OCI-LY3 (cell line): ENCODE results near the gene AUTS2.

Source experiments
- CTCF ChIP-seq: fragments of 200-600, 300-600 bp; sonication (generic); IDR thresholded peaks from 2 replicates; pipeline ENCODE4 v1.5.1; 2014; ENCODE audit warnings: antibody characterized with exemption, low read length, low read depth
- EZH2phosphoT487 ChIP-seq: fragments of 200-600 bp; shearing (Covaris generic); IDR thresholded peaks from 2 replicates; pipeline ENCODE4 v1.6.1; 2018; ENCODE audit warnings: antibody characterized with exemption, mixed run types, low read depth

- TF ChIP-seq EZH2phosphoT487 (no peak), CTCF (no peak)
These were observed 420.4 kb downstream of the AUTS2 start for GRCh38 chr7:70018700-70019099.
